ENCODE data around the gene ALPK3. TPM values are rescaled to one million over a fixed set of nuclear protein-coding genes. Genes with fewer than 3 reads are reported as not detected.

Gene ALPK3
- polyA plus RNA-seq, 3 donors: 12.5 to 15.9 (median 13.5) TPM

GRCh38 chr15:84821501-84822021 is 4.4 kb downstream of the ALPK3 start:
- no peak for DNase-seq (ENCODE audit: low read depth in 3 of 3, low spot score in 2 of 3)

- DNase-seq (ENCODE audit: low read depth in 3 of 3, low spot score in 2 of 3): no peak
Observed at GRCh38 chr15:84822653-84823281, 5.6 kb downstream of the ALPK3 start.

GRCh38 chr15:84823282-84823878 is 6.2 kb downstream of the ALPK3 start:
- no peak for DNase-seq (ENCODE audit: low read depth in 3 of 3, low spot score in 2 of 3)

- DNase-seq (ENCODE audit: low read depth in 3 of 3, low spot score in 2 of 3): no peak
Observed at GRCh38 chr15:84824260-84825007, 7.3 kb downstream of the ALPK3 start.

GRCh38 chr15:84826369-84826823 is 9.2 kb downstream of the ALPK3 start:
- DNase-seq (ENCODE audit: low read depth in 3 of 3, low spot score in 2 of 3): no peak

- DNase-seq (ENCODE audit: low read depth in 3 of 3, low spot score in 2 of 3): no peak
Observed at GRCh38 chr15:84827246-84827645, 10.1 kb downstream of the ALPK3 start.

- DNase-seq (ENCODE audit: low read depth in 3 of 3, low spot score in 2 of 3): no peak
Observed at GRCh38 chr15:84828086-84828908, 11.1 kb downstream of the ALPK3 start.

- DNase-seq (ENCODE audit: low read depth in 3 of 3, low spot score in 2 of 3): no peak
Observed at GRCh38 chr15:84829428-84829827, 12.3 kb downstream of the ALPK3 start.

- DNase-seq (ENCODE audit: low read depth in 3 of 3, low spot score in 2 of 3): no peak
Observed at GRCh38 chr15:84830036-84830435, 12.9 kb downstream of the ALPK3 start.

- DNase-seq (ENCODE audit: low read depth in 3 of 3, low spot score in 2 of 3): no peak
Observed at GRCh38 chr15:84831028-84831427, 13.9 kb downstream of the ALPK3 start.

- DNase-seq (ENCODE audit: low read depth in 3 of 3, low spot score in 2 of 3): no peak
Observed at GRCh38 chr15:84831613-84832012, 14.5 kb downstream of the ALPK3 start.

GRCh38 chr15:84832448-84833040 is 15.4 kb downstream of the ALPK3 start:
- no peak for DNase-seq (ENCODE audit: low read depth in 3 of 3, low spot score in 2 of 3)

- DNase-seq (ENCODE audit: low read depth in 3 of 3, low spot score in 2 of 3): no peak
Observed at GRCh38 chr15:84833447-84834228, 16.5 kb downstream of the ALPK3 start.

- no peak for DNase-seq (ENCODE audit: low read depth in 3 of 3, low spot score in 2 of 3)
Observed at GRCh38 chr15:84834229-84834955, 17.2 kb downstream of the ALPK3 start.

GRCh38 chr15:84834969-84835368 is 17.8 kb downstream of the ALPK3 start:
- no peak for DNase-seq (ENCODE audit: low read depth in 3 of 3, low spot score in 2 of 3)

GRCh38 chr15:84835661-84836337 is 18.6 kb downstream of the ALPK3 start:
- no peak for DNase-seq (ENCODE audit: low read depth in 3 of 3, low spot score in 2 of 3)

- DNase-seq (ENCODE audit: low read depth in 3 of 3, low spot score in 2 of 3): no peak
Observed at GRCh38 chr15:84836844-84837243, 19.7 kb downstream of the ALPK3 start.

GRCh38 chr15:84839714-84840113 is 22.6 kb downstream of the ALPK3 start:
- no peak for DNase-seq (ENCODE audit: low read depth in 3 of 3, low spot score in 2 of 3)
